ENCODE measurements around the gene SARDH. TPM values are rescaled to one million over a fixed set of nuclear protein-coding genes. Genes with fewer than 3 reads are reported as not detected.
A peak's percentile ranks its signal among the peaks of the same experiment; 100 is the strongest.
"Not testable (repeated sequence)": the region's sequence is repeated elsewhere in the genome, so short reads cannot be mapped to it uniquely, and the experiment has no call there.

SARDH gene
- total RNA-seq, 1 experiment from 2014 or later, result 7.3 TPM

GRCh38 chr9:133679466-133680061 is 58.6 kb downstream of the SARDH start:
- no peak for DNase-seq
- H3K4me3 ChIP-seq (ENCODE audit: insufficient read depth, low read depth, low read length), result no peak overlapping the region
- no peaks in the 10 kb centered on the region for H3K36me3 ChIP-seq (replicated peaks; ENCODE audit: control insufficient read depth, insufficient read depth, low read length)
- H3K27me3 ChIP-seq (ENCODE audit: control insufficient read depth, insufficient read depth, low read length), result no peaks in the 10 kb centered on the region

- DNase-seq, result no peak
- H3K4me3 ChIP-seq (ENCODE audit: insufficient read depth, low read depth, low read length), result no peak overlapping the region
- no peaks in the 10 kb centered on the region for H3K27me3 ChIP-seq (ENCODE audit: control insufficient read depth, insufficient read depth, low read length)
- no peaks in the 10 kb centered on the region for H3K36me3 ChIP-seq (replicated peaks; ENCODE audit: control insufficient read depth, insufficient read depth, low read length)
Observed at GRCh38 chr9:133679056-133679455, 59.1 kb downstream of the SARDH start.

- no peak overlapping the region for H3K4me3 ChIP-seq (ENCODE audit: insufficient read depth, low read depth, low read length)
- H3K36me3 ChIP-seq (replicated peaks; ENCODE audit: control insufficient read depth, insufficient read depth, low read length), result no peaks in the 10 kb centered on the region
- H3K27me3 ChIP-seq (ENCODE audit: control insufficient read depth, insufficient read depth, low read length), result no peaks in the 10 kb centered on the region
- DNase-seq, result no peak
Observed at GRCh38 chr9:133677126-133678010, 60.8 kb downstream of the SARDH start.

GRCh38 chr9:133676450-133676849 is 61.7 kb downstream of the SARDH start:
- no peak overlapping the region for H3K4me3 ChIP-seq (ENCODE audit: insufficient read depth, low read depth, low read length)
- no peak for DNase-seq
- no peaks in the 10 kb centered on the region for H3K27me3 ChIP-seq (ENCODE audit: control insufficient read depth, insufficient read depth, low read length)
- H3K36me3 ChIP-seq (replicated peaks; ENCODE audit: control insufficient read depth, insufficient read depth, low read length), result no peaks in the 10 kb centered on the region

- H3K4me3 ChIP-seq (ENCODE audit: insufficient read depth, low read depth, low read length); DNase-seq; H3K36me3 ChIP-seq (replicated peaks; ENCODE audit: control insufficient read depth, insufficient read depth, low read length); H3K27me3 ChIP-seq (ENCODE audit: control insufficient read depth, insufficient read depth, low read length): not testable (repeated sequence)
Observed at GRCh38 chr9:133675796-133676195, 62.4 kb downstream of the SARDH start.

GRCh38 chr9:133674091-133674490 is 64.1 kb downstream of the SARDH start:
- H3K4me3 ChIP-seq (ENCODE audit: insufficient read depth, low read depth, low read length), result no peak overlapping the region
- no peaks in the 10 kb centered on the region for H3K27me3 ChIP-seq (ENCODE audit: control insufficient read depth, insufficient read depth, low read length)
- H3K36me3 ChIP-seq (replicated peaks; ENCODE audit: control insufficient read depth, insufficient read depth, low read length), result no peaks in the 10 kb centered on the region
- no peak for DNase-seq

- Histone ChIP-seq H3K4me3 (ENCODE audit: insufficient read depth, low read depth, low read length) (no peak overlapping the region), H3K27me3 (ENCODE audit: control insufficient read depth, insufficient read depth, low read length) (no peaks in the 10 kb centered on the region), H3K36me3 (replicated peaks; ENCODE audit: control insufficient read depth, insufficient read depth, low read length) (no peaks in the 10 kb centered on the region)
- no peak for DNase-seq
Observed at GRCh38 chr9:133673258-133673655, 64.9 kb downstream of the SARDH start.

- no peaks in the 10 kb centered on the region for H3K27me3 ChIP-seq (ENCODE audit: control insufficient read depth, insufficient read depth, low read length)
- no peaks in the 10 kb centered on the region for H3K36me3 ChIP-seq (replicated peaks; ENCODE audit: control insufficient read depth, insufficient read depth, low read length)
- no peak overlapping the region for H3K4me3 ChIP-seq (ENCODE audit: insufficient read depth, low read depth, low read length)
- no peak for DNase-seq
Observed at GRCh38 chr9:133672503-133673257, 65.5 kb downstream of the SARDH start.

GRCh38 chr9:133671371-133671770 is 66.8 kb downstream of the SARDH start:
- no peaks in the 10 kb centered on the region for H3K36me3 ChIP-seq (replicated peaks; ENCODE audit: control insufficient read depth, insufficient read depth, low read length)
- H3K4me3 ChIP-seq (ENCODE audit: insufficient read depth, low read depth, low read length), result no peak overlapping the region
- H3K27me3 ChIP-seq (ENCODE audit: control insufficient read depth, insufficient read depth, low read length), result no peaks in the 10 kb centered on the region
- DNase-seq, result no peak

- Histone ChIP-seq H3K4me3 (ENCODE audit: insufficient read depth, low read depth, low read length) (no peak overlapping the region), H3K36me3 (replicated peaks; ENCODE audit: control insufficient read depth, insufficient read depth, low read length) (no peaks in the 10 kb centered on the region), H3K27me3 (ENCODE audit: control insufficient read depth, insufficient read depth, low read length) (no peaks in the 10 kb centered on the region)
- peak; percentile 77 for DNase-seq
Observed at GRCh38 chr9:133670466-133670865, 67.7 kb downstream of the SARDH start.

- no peaks in the 10 kb centered on the region for H3K36me3 ChIP-seq (replicated peaks; ENCODE audit: control insufficient read depth, insufficient read depth, low read length)
- H3K27me3 ChIP-seq (ENCODE audit: control insufficient read depth, insufficient read depth, low read length), result no peaks in the 10 kb centered on the region
- DNase-seq, result no peak
- H3K4me3 ChIP-seq (ENCODE audit: insufficient read depth, low read depth, low read length), result no peak overlapping the region
Observed at GRCh38 chr9:133669182-133669801, 68.9 kb downstream of the SARDH start.

GRCh38 chr9:133667759-133668450 is 70.2 kb downstream of the SARDH start:
- no peak overlapping the region for H3K4me3 ChIP-seq (ENCODE audit: insufficient read depth, low read depth, low read length)
- H3K27me3 ChIP-seq (ENCODE audit: control insufficient read depth, insufficient read depth, low read length), result no peaks in the 10 kb centered on the region
- H3K36me3 ChIP-seq (replicated peaks; ENCODE audit: control insufficient read depth, insufficient read depth, low read length), result no peaks in the 10 kb centered on the region
- no peak for DNase-seq

- Histone ChIP-seq H3K27me3 (ENCODE audit: control insufficient read depth, insufficient read depth, low read length) (no peaks in the 10 kb centered on the region), H3K4me3 (ENCODE audit: insufficient read depth, low read depth, low read length) (no peak overlapping the region), H3K36me3 (replicated peaks; ENCODE audit: control insufficient read depth, insufficient read depth, low read length) (no peaks in the 10 kb centered on the region)
- DNase-seq, result no peak
Observed at GRCh38 chr9:133666845-133667244, 71.3 kb downstream of the SARDH start.

- no peaks in the 10 kb centered on the region for H3K36me3 ChIP-seq (replicated peaks; ENCODE audit: control insufficient read depth, insufficient read depth, low read length)
- no peak for DNase-seq
- H3K27me3 ChIP-seq (ENCODE audit: control insufficient read depth, insufficient read depth, low read length), result no peaks in the 10 kb centered on the region
- no peak overlapping the region for H3K4me3 ChIP-seq (ENCODE audit: insufficient read depth, low read depth, low read length)
Observed at GRCh38 chr9:133666387-133666786, 71.8 kb downstream of the SARDH start.

All from H7 (cell line).